MCF 10A (cell line): Measurements from ENCODE around the gene PRRT3. TPM values are rescaled to one million over a fixed set of nuclear protein-coding genes. Genes with fewer than 3 reads are reported as not detected.

Experiments
- BruUV-seq: library from RNA; stranded (reverse); fragments of 400-500 nt; replicated peaks from 2 replicates; lab custom pipeline; 2021; lab: Mats Ljungman, UMichigan
- CTCF ChIA-PET: fragments of 300-600 bp; sonication (Branson Sonifier 250); formaldehyde crosslinking; extraction: SDS; loops from one replicate; lab custom pipeline; 2021; ENCODE audit warnings: antibody characterized with exemption, inconsistent platforms; lab: Yijun Ruan, JAX
- POLR2A ChIA-PET: fragments of 300-600, 350-650 bp; sonication (Branson Sonifier 250); formaldehyde crosslinking; extraction: SDS; loops from one replicate; lab custom pipeline; 2020; ENCODE audit warnings: antibody characterized with exemption, inconsistent platforms; lab: Yijun Ruan, JAX
- DNase-seq: peaks from one replicate; pipeline ENCODE4 v3.0.0-alpha.2; 2018; ENCODE audit not compliant: unreplicated experiment
- H3K27ac Mint-ChIP-seq: one replicate; pipeline ENCODE4 v1.8.0; 2022; ENCODE audit warnings: mild to moderate bottlenecking, low read depth, mixed read lengths; ENCODE audit not compliant: unreplicated experiment
- H3K27me3 Mint-ChIP-seq: one replicate; pipeline ENCODE4 v1.8.0; 2022; ENCODE audit warnings: mixed read lengths; ENCODE audit not compliant: insufficient read depth, unreplicated experiment
- H3K36me3 Mint-ChIP-seq: one replicate; pipeline ENCODE4 v1.8.0; 2022; ENCODE audit warnings: mild to moderate bottlenecking, moderate library complexity, mixed read lengths; ENCODE audit not compliant: insufficient read depth, unreplicated experiment
- H3K4me1 Mint-ChIP-seq: one replicate; pipeline ENCODE4 v1.8.0; 2022; ENCODE audit warnings: mixed read lengths; ENCODE audit not compliant: insufficient read depth, unreplicated experiment
- H3K4me3 Mint-ChIP-seq: one replicate; pipeline ENCODE4 v1.8.0; 2022; ENCODE audit warnings: mild to moderate bottlenecking, moderate library complexity, mixed read lengths; ENCODE audit not compliant: unreplicated experiment
- H3K9me3 Mint-ChIP-seq: one replicate; pipeline ENCODE4 v1.8.0; 2022; ENCODE audit warnings: mixed read lengths; ENCODE audit not compliant: unreplicated experiment
- CTCF ChIP-seq: fragments of 200-600 bp; IDR thresholded peaks from one replicate; pipeline ENCODE4 v1.8.0; 2022; ENCODE audit warnings: antibody characterized with exemption, mild to moderate bottlenecking; ENCODE audit not compliant: unreplicated experiment
- intact Hi-C: fragments of 100-400 bp; cut with micrococcal nuclease; formaldehyde crosslinking; loops from 2 replicates; pipeline ENCODE4 v1.14.1; 2022
- total RNA-seq: library from RNA; stranded (reverse); gene quantifications from 2 replicates; pipeline ENCODE4 v1.2.3, GENCODE V29; 2022

The PRRT3 gene
- total RNA-seq, 1 experiment from 2014 or later = 1.3 TPM

GRCh38 chr3:9938966-9939365, 13.2 kb downstream of the PRRT3 start:
- no peak for DNase-seq
- Mint-ChIP-seq H3K4me1 (peaks cover 17% of the 10 kb centered on the region), H3K9me3 (no peaks in the 10 kb centered on the region), H3K36me3 (peaks cover 25% of the 10 kb centered on the region), H3K27me3 (no peaks in the 10 kb centered on the region), H3K4me3 (no peak overlapping the region), H3K27ac (no peak overlapping the region)
- CTCF ChIA-PET = interaction anchor here (0.6 to 0.7 kb wide), 2 partner anchors 26 to 135 kb away, joined by 3 read pairs; no protein-coding TSS in a partner anchor
- intact Hi-C loops = no loop called here
- no TSS peak for BruUV-seq
- POLR2A ChIA-PET = interaction anchor here (0.6 to 0.7 kb wide), 2 partner anchors 7 to 112 kb away, joined by 3 to 6 read pairs; no protein-coding TSS in a partner anchor
- no peak for TF ChIP-seq CTCF

- intact Hi-C loops = no loop called here
- H3K4me3 Mint-ChIP-seq = no peak overlapping the region
- H3K9me3 Mint-ChIP-seq = no peaks in the 10 kb centered on the region
- no TSS peak for BruUV-seq
- peaks cover 31% of the 10 kb centered on the region for H3K36me3 Mint-ChIP-seq
- H3K27ac Mint-ChIP-seq = no peak overlapping the region
- ChIA-PET CTCF (interaction anchor here (0.7 kb wide), 1 partner anchor 9 kb away, joined by 3 read pairs; no protein-coding TSS in a partner anchor), POLR2A (interaction anchor here (0.5 to 1.1 kb wide), 3 partner anchors 9 to 92 kb away, joined by 3 read pairs; no protein-coding TSS in a partner anchor)
- TF ChIP-seq CTCF = no peak
- H3K27me3 Mint-ChIP-seq = no peaks in the 10 kb centered on the region
- no peak for DNase-seq
- peaks cover 23% of the 10 kb centered on the region for H3K4me1 Mint-ChIP-seq
These were observed 14.5 kb downstream of the PRRT3 start for GRCh38 chr3:9937486-9938238.

- TF ChIP-seq CTCF = no peak
- peaks cover 23% of the 10 kb centered on the region for H3K4me1 Mint-ChIP-seq
- no peak overlapping the region for H3K27ac Mint-ChIP-seq
- no TSS peak for BruUV-seq
- intact Hi-C loops = no loop called here
- H3K27me3 Mint-ChIP-seq = no peaks in the 10 kb centered on the region
- DNase-seq = no peak
- H3K9me3 Mint-ChIP-seq = no peaks in the 10 kb centered on the region
- H3K36me3 Mint-ChIP-seq = peaks cover 31% of the 10 kb centered on the region
- ChIA-PET POLR2A (interaction anchor here (1.5 to 6.1 kb wide), 4 partner anchors 10 to 71 kb away, joined by 3 to 49 read pairs (median 20); partner anchors contain the start of genes IL17RC and JAGN1), CTCF (interaction anchor here (0.5 to 6.3 kb wide), 5 partner anchors 11 to 480 kb away, joined by 3 to 42 read pairs (median 3); partner anchors contain the start of gene IL17RC)
- H3K4me3 Mint-ChIP-seq = no peak overlapping the region
These were observed 16.2 kb downstream of the PRRT3 start for GRCh38 chr3:9935966-9936510.

GRCh38 chr3:9934993-9935392, 17.2 kb downstream of the PRRT3 start:
- Mint-ChIP-seq H3K36me3 (peaks cover 41% of the 10 kb centered on the region), H3K4me1 (peaks cover 23% of the 10 kb centered on the region), H3K9me3 (no peaks in the 10 kb centered on the region), H3K4me3 (no peak overlapping the region), H3K27ac (no peak overlapping the region), H3K27me3 (no peaks in the 10 kb centered on the region)
- intact Hi-C loops = loop anchor here (5.0 kb wide), 1 partner anchor 218 kb away; no protein-coding TSS in a partner anchor
- ChIA-PET CTCF (interaction anchor here (0.5 to 6.3 kb wide), 6 partner anchors 12 to 86 kb away, joined by 3 to 42 read pairs (median 4); partner anchors contain the start of gene IL17RC), POLR2A (interaction anchor here (0.6 to 6.1 kb wide), 6 partner anchors 11 to 94 kb away, joined by 3 to 49 read pairs (median 8); partner anchors contain the start of genes IL17RC and JAGN1)
- BruUV-seq = TSS peak; percentile 45
- TF ChIP-seq CTCF = no peak
- DNase-seq = no peak
